H1 (cell line): Measurements from ENCODE around the gene ACAP2. TPM values are rescaled to one million over a fixed set of nuclear protein-coding genes. Genes with fewer than 3 reads are reported as not detected.

Experiments
- BRCA1 ChIP-seq: IDR thresholded peaks from 2 replicates; pipeline ENCODE4 v1.6.1; 2012; ENCODE audit warnings: low read depth, low read length, improper control_type of control experiment
- CHD2 ChIP-seq: IDR thresholded peaks from 2 replicates; pipeline ENCODE4 v1.6.1; 2012; ENCODE audit warnings: low read length, improper control_type of control experiment
- EP300 ChIP-seq, 2 experiments: IDR thresholded peaks; 1 replicate in 1 of 2; 2 replicates in 1 of 2; pipeline ENCODE4 v1.6.1; 2011 to 2012; ENCODE audit warnings: low read depth in 2 of 2, low read length in 2 of 2, mild to moderate bottlenecking in 2 of 2, borderline replicate concordance in 1 of 2, inconsistent platforms in 1 of 2, moderate library complexity in 1 of 2
- GABPA ChIP-seq: IDR thresholded peaks from 2 replicates; pipeline ENCODE4 v1.6.1; 2011; ENCODE audit warnings: mild to moderate bottlenecking, low read length, moderate library complexity, borderline replicate concordance; ENCODE audit not compliant: insufficient read depth
- JUND ChIP-seq: IDR thresholded peaks from 2 replicates; pipeline ENCODE4 v1.6.1; 2011; ENCODE audit warnings: mild to moderate bottlenecking, improper control_type of control experiment, low read length
- KDM1A ChIP-seq: fragments of 200-600, 300-600 bp; sonication (generic); IDR thresholded peaks from 2 replicates; pipeline ENCODE4 v1.7.1; 2016; ENCODE audit warnings: mild to moderate bottlenecking, low read length, borderline replicate concordance
- RFX5 ChIP-seq: IDR thresholded peaks from 2 replicates; pipeline ENCODE4 v1.6.1; 2011; ENCODE audit warnings: low read depth, low read length, improper control_type of control experiment, borderline replicate concordance
- RNF2 ChIP-seq: fragments of 200-900, 300-1000 bp; sonication (generic); IDR thresholded peaks from 2 replicates; pipeline ENCODE4 v1.7.1; 2016; ENCODE audit warnings: borderline replicate concordance, low read depth, mild to moderate bottlenecking, antibody characterized with exemption, low read length; ENCODE audit not compliant: poor library complexity, severe bottlenecking; ENCODE audit errors: missing control alignments
- SIN3A ChIP-seq, 2 experiments: IDR thresholded peaks in 1 of 2; conservative IDR thresholded peaks in 1 of 2; 2 replicates each; pipeline ENCODE4 v1.6.1; 2011 to 2012; ENCODE audit warnings: low read length in 2 of 2, improper control_type of control experiment in 1 of 2, low read depth in 1 of 2, mild to moderate bottlenecking in 1 of 2
- SIX5 ChIP-seq: IDR thresholded peaks from 2 replicates; pipeline ENCODE4 v1.6.1; 2011; ENCODE audit warnings: mild to moderate bottlenecking, low read depth, low read length
- SP1 ChIP-seq: IDR thresholded peaks from 2 replicates; pipeline ENCODE4 v1.6.1; 2011; ENCODE audit warnings: low read depth, low read length
- TAF7 ChIP-seq: optimal IDR thresholded peaks from 2 replicates; pipeline ENCODE3; 2011; ENCODE audit warnings: low read depth, mild to moderate bottlenecking, inconsistent platforms, low read length, moderate library complexity, borderline replicate concordance
- TBP ChIP-seq: IDR thresholded peaks from 2 replicates; pipeline ENCODE4 v1.6.1; 2011; ENCODE audit warnings: low read depth, low read length, improper control_type of control experiment
- TEAD4 ChIP-seq: IDR thresholded peaks from 2 replicates; pipeline ENCODE4 v1.6.1; 2012; ENCODE audit warnings: low read depth, low read length, inconsistent platforms, mixed read lengths
- USF2 ChIP-seq: IDR thresholded peaks from 2 replicates; pipeline ENCODE4 v1.6.1; 2011; ENCODE audit warnings: low read length, improper control_type of control experiment
- ZNF274 ChIP-seq: IDR thresholded peaks from 2 replicates; pipeline ENCODE4 v1.7.0; 2012; ENCODE audit warnings: low read length, borderline replicate concordance; ENCODE audit errors: extremely low read depth
- polyA plus RNA-seq, 7 experiments: library from polyadenylated mRNA; depleted of rRNA in 3 of 7; stranded (reverse) in 5 of 7; unstranded in 2 of 7; fragments of >200 nt in 5 of 7; fragments of 200-250 nt in 2 of 7; gene quantifications; 1 replicate in 5 of 7; 2 replicates in 1 of 7; 4 replicates in 1 of 7; pipeline versions ENCODE4 v1.2.1 to v1.2.3, GENCODE V29; 2011 to 2013; ENCODE audit warnings: missing spikeins in 2 of 7, mixed read lengths in 2 of 7
- total RNA-seq: library from RNA; stranded (reverse); fragmentation: NEBNext Ultra II Directional; extraction: Animal tissue kit (Norgen Biotek cat#: 25700); gene quantifications from 2 replicates; pipeline ENCODE4 v1.2.1, GENCODE V29; 2021

The ACAP2 gene
- total and polyA plus RNA-seq, 2 of the 8 experiments (the other 6 are each of a cell fraction or from before 2014, with no cell fraction given): 7.7 to 37.3 TPM

GRCh38 chr3:195442573-195443390 is at the start of gene ACAP2 (continued):
- TF ChIP-seq EP300 (IDR thresholded peaks at IDR 0.05; ENCODE audit: borderline replicate concordance in 1 of 2, low read depth in 2 of 2, low read length in 2 of 2) (no peak), BRCA1 (no peak), KDM1A (no peak), USF2 (peak; percentile 89), TEAD4 (no peak), CHD2 (peak; percentile 94), RFX5 (no peak), SIN3A (conservative IDR thresholded peaks at IDR 0.05 in 1 of 2, IDR thresholded peaks at IDR 0.05 in 1 of 2; ENCODE audit: low read depth in 1 of 2, low read length in 2 of 2) (no peak), TAF7 (peak; percentile 67), GABPA (no peak), SIX5 (no peak), RNF2 (no peak), TBP (peak; percentile 26; the same call in 1 of the 2 replicates), SP1 (peak; percentile 98), JUND (no peak), ZNF274 (no peak)
